Measurements from ENCODE around the gene PKMYT1. TPM values are rescaled to one million over a fixed set of nuclear protein-coding genes. Genes with fewer than 3 reads are reported as not detected.

PKMYT1 gene
- total RNA-seq, 4 donors from 2014 or later = 1.6 to 1.7 TPM; not detected in 2

GRCh38 chr16:2927010-2927646, 53.1 kb downstream of the PKMYT1 start:
- Histone ChIP-seq H3K27ac (peak overlapping the region in 1 of 4 donors; percentile 52), H3K27me3 (no peaks in the 10 kb centered on the region), H3K4me1 (peaks cover 0 to 18% (median 0%) of the 10 kb centered on the region in 3 donors), H3K4me3 (peak overlapping the region in 1 of 2 donors; percentile 27), H3K9me3 (no peaks in the 10 kb centered on the region), H3K36me3 (peaks cover 0 to 58% of the 10 kb centered on the region in 2 donors)
- TF ChIP-seq EP300 (IDR thresholded peaks at IDR 0.05) (no peak), CTCF (IDR thresholded peaks at IDR 0.05) (peak in 3 of 4 experiments; percentile 94 to 98 (median 97)), POLR2AphosphoS5 (IDR thresholded peaks at IDR 0.05) (no peak), POLR2A (IDR thresholded peaks at IDR 0.05) (no peak)
- ATAC-seq = peak; percentile 93
- WGBS, 2 donors (ENCODE audit: low coverage in 1 of 2) = 8 to 9% methylated on average over 14 to 17 of the region's 19 CpGs

- Histone ChIP-seq H3K4me3 (peak overlapping the region in 1 of 2 donors; percentile 27), H3K36me3 (peaks cover 0 to 62% of the 10 kb centered on the region in 2 donors), H3K27ac (peak overlapping the region in 1 of 4 donors; percentile 52), H3K27me3 (no peaks in the 10 kb centered on the region), H3K9me3 (no peaks in the 10 kb centered on the region), H3K4me1 (peaks cover 0 to 18% (median 0%) of the 10 kb centered on the region in 3 donors)
- no peak for ATAC-seq
- no peak for TF ChIP-seq POLR2A (IDR thresholded peaks at IDR 0.05)
- TF ChIP-seq CTCF (IDR thresholded peaks at IDR 0.05) = no peak
- TF ChIP-seq POLR2AphosphoS5 (IDR thresholded peaks at IDR 0.05) = no peak
- no peak for TF ChIP-seq EP300 (IDR thresholded peaks at IDR 0.05)
- WGBS, 2 donors (ENCODE audit: low coverage in 1 of 2) = 59 to 84% methylated on average over 5 of the region's 5 CpGs
These were observed 53.6 kb downstream of the PKMYT1 start for GRCh38 chr16:2926650-2926999.

GRCh38 chr16:2925951-2926649, 54.1 kb downstream of the PKMYT1 start:
- no peak for ATAC-seq
- Histone ChIP-seq H3K4me1 (peaks cover 0 to 18% (median 0%) of the 10 kb centered on the region in 3 donors), H3K27ac (no peak overlapping the region), H3K4me3 (no peak overlapping the region), H3K36me3 (peaks cover 0 to 62% of the 10 kb centered on the region in 2 donors), H3K9me3 (no peaks in the 10 kb centered on the region), H3K27me3 (no peaks in the 10 kb centered on the region)
- TF ChIP-seq POLR2A (IDR thresholded peaks at IDR 0.05) (no peak), EP300 (IDR thresholded peaks at IDR 0.05) (no peak), POLR2AphosphoS5 (IDR thresholded peaks at IDR 0.05) (no peak), CTCF (IDR thresholded peaks at IDR 0.05) (no peak)
- 72 to 73% methylated on average over 4 to 5 of the region's 9 CpGs for WGBS, 2 donors (ENCODE audit: low coverage in 1 of 2)

GRCh38 chr16:2924901-2925755, 55.1 kb downstream of the PKMYT1 start:
- peaks cover 0 to 52% of the 10 kb centered on the region in 2 donors for H3K36me3 ChIP-seq
- 59 to 65% methylated on average over 4 to 6 of the region's 42 CpGs for WGBS, 2 donors (ENCODE audit: low coverage in 1 of 2)
- TF ChIP-seq CTCF (IDR thresholded peaks at IDR 0.05) (no peak), POLR2A (IDR thresholded peaks at IDR 0.05) (no peak), EP300 (IDR thresholded peaks at IDR 0.05) (no peak), POLR2AphosphoS5 (IDR thresholded peaks at IDR 0.05) (no peak)
- H3K4me1 ChIP-seq = peaks cover 0 to 21% (median 0%) of the 10 kb centered on the region in 3 donors
- no peak overlapping the region for H3K4me3 ChIP-seq
- no peak overlapping the region for H3K27ac ChIP-seq
- ATAC-seq = no peak
- H3K27me3 ChIP-seq = no peaks in the 10 kb centered on the region
- no peaks in the 10 kb centered on the region for H3K9me3 ChIP-seq

Measured in gastroesophageal sphincter (tissue), 4 donors.